Measurements from ENCODE around the gene DSCAML1.
A peak's percentile ranks its signal among the peaks of the same experiment; 100 is the strongest.

Gene DSCAML1

DNA sequence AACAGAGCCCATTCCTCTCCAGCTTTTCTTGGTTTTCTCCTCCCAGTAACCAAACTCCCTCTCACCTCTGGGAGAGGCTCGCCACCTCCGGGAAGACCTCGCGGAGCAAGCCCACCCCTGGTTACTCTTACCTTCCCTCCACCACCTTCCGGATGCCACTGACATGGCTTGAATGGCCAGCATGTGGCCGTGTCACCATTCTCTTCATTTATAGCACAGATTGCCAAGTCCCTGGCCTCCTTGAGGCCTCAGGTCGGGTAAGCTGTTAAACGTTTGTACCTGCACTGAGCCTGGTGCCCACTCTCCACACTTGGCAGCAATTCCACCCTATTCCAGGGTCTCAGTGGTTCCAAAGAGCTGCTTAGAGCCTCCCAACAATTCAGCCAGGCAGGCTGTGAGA lies 35.5 kb upstream of the DSCAML1 start:
- DNase-seq (ENCODE audit: low spot score), result no peak

DNA sequence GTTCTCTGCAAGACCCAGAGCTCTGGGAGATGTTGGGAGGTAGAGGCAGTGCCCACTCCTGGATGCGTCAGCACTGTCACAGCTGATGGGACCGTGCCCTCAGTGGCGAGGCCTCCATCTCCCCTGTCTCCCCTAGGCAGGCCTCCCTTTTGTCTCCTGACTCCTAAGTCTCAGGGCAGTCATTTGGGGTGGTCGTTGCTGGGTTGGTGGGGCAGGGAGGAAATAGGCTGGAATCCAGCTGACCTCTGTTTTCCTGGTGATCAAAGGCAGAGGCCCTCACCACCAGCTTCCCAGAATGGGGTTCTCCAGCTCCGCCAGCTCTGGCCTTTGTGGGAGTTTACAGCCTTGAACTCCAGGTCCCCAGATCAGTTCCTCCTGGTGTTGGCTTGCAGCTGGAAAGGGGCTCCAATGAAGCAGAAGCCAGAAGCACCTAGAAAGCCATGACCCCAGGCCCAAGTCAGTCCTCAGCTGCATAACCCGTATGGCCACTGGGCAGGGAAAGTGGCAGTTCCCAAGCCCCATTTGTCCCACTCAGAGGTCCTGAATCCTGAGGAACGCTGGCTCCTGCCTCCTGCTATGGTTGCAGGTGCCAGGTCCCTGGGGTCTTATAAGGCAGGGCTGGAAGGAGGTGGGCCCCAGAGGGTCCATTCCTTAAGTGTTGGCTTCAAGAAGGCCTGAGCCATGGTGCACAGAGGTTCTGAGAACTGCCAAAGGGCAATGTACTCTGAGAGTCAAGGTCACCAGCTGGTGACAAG lies 34.8 kb upstream of the DSCAML1 start:
- no peak for DNase-seq (ENCODE audit: low spot score)

DNA sequence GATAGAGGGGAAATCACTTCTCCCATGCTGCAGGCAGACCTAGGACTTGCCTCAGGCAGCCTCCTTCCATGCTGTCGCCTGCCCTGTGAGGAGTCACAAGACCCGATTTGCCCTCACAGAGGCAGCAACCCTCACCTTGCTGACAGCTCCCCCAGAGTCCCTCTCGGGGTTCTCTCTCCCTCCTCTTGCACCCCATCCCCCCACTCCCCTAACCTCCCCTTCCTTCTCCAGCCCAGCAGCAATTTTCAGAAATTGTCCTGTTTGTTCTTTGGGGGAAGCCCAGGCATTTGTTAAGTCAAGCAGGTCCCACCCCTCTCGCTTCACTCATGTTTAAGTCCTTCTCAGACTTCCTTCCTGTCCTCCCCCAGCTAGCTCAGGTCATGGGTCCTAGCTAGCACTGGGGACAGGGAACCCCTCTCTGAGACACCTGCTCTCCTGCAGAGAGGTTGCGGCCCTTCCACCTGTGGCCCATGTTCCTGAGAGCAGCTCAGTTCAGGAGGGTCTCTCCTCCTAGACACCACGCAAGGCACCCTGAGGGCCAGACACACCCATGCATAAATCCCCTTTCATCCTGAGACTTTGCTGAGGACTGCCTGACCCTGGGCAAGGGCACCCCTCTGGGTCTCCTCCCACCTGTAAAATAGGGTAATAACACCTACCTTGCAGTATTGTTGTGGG lies 33.8 kb upstream of the DSCAML1 start:
- DNase-seq (ENCODE audit: low spot score), result no peak

DNA sequence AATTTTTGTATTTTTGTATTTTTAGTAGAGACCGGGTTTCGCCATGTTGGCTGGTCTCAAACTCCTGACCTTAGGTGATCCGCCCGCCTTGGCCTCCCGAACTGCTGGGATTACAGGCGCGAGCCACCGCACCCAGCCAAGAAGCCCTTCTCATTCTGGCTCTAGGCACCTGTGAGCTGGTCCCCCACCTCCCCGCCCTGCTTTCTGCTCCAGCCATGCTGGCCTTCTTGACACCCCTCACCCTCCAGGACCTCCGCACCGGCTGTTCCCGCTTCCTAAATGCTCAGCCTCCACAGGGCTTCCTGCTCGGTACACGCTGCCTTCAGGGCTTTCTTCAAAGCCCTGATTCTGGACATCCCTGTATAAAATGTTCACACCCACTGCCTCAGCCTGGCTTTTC lies 33.1 kb upstream of the DSCAML1 start:
- no peak for DNase-seq (ENCODE audit: low spot score)

DNA sequence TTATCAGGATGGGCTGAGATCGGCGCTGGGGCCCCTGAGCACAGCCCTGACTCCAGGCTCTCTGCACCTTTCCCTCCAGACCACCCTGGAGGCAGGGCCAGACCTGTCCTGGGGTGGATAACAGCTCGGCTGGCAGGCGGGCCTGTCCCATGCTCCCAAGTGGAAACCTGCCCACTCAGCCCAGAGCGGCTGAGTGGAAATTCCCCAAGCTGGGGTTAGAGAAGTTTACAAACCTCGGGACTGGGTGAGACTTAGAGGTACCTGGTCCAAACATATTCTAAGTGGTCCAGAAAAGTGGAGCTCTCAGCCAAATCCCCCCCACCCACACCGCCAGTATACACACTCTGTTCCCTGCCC lies 32.3 kb upstream of the DSCAML1 start:
- no peak for DNase-seq (ENCODE audit: low spot score)

DNA sequence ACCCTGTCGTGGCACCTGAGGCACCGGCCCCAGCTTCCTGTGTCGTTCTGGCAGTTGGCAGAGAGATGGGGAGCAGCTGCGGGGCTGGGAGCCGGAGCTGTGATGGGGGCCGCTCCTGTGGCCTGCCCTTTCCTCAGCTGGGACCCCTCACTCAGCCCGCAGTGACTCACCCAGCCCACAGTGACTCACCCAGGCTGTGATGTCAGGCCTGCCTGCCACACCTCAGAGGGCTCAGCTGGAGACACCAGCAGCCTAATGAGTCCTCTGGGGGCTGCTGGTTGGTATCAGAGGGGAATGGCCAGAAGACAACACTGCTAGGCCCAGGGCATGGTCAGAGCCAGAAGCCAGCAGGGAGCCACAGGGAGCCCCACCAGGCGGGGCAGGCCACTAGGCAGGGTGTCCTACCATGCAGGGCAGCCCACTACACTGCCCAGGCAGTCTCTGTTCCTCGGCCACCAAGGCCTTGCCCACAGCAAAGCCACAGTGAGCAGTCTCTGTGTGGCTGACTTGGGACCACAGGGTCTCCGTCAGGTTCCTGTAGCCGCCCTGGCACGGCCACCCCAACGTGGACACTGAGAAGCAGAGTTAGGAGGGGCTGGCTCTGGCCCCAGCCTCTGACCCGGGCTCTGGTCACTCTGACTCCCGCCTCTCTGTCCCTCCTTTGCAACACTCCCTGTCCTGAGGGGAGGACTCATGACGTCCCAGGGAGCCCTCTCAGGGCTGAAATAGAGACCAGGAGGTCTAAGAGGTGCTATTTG lies 31.8 kb upstream of the DSCAML1 start:
- DNase-seq (ENCODE audit: low spot score), result no peak

DNA sequence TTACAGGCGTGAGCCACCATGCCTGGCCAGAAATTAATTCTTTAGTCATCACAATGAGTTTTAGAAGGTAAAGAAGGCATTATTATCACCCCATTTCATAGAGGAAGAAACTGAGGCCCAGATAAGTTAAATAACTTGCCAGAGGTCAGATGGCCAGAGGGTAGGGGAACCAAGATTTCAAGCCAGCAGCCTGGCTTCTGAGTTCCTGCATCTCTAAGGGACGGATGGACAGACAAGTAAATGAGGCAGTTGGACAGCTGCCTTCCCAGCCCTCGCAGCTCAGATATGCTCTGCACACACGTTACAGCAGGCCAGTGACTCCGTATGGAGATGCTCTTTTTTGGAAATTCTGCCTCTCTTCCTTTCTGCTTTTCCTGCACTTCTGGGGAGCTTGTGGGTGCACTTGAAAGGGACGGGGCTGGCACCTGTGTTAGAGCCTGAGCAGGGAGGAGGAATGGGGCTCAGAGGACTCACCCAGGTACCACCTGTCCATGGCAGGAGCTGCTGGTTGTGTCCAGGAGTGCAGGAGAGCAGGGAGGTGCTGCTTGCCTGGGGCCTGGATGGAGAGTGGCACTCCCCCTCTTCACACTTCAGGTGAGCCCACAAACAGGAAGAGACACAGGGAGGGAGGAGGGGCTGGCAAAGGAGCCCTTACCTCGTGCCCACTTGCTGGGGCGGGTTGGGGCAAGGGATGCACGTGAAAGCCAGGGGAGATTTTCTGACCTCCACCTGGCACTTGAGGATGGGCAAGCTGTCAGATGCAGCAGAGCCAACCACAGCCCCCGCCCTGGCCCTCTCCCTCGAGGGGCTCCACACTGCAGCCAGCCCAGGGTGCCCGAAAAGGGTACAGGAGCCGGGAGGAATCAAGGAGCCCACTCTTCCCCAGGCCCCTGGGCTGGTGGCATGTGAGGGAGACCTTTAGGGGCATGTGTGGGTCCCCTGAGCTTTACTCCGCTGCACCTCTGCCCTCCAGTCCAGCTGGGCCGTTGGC lies 30.8 kb upstream of the DSCAML1 start:
- no peak for DNase-seq (ENCODE audit: low spot score)

DNA sequence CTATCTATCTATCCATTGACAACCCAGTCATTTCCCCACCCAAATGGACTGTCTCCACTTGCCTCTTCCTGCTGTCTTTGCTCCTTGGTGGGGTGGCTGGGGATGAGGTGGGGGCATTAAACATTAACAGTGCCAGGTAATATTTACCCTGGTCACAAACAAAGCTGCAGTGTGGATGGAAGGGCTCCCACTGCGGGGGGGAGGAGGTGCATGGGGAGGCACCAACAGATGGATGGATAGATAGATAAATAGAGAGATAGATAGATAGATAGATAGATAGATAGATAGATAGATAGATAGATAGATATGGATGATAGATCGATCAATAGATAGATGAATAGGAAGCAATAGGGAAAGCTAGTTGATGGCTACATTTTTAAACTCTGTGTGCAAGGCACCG lies 29.8 kb upstream of the DSCAML1 start:
- no peak for DNase-seq (ENCODE audit: low spot score)

DNA sequence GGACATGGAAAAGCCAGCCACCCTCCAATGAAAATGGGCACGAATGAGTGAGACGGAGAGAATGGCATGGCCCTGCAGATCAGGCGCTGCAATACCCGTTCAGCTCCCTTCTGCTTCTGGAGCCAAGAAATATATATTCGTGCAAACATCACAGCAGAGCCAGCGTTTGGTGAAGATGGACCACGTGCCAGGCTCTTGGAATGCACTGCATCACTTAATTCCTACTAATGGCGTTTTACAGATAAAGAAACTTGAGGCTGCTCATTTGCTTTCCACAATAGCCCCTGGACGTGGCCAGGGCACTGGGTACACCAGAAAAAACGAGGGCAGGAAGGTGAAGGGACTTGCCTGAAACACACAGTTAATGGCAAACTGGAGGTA lies 29.2 kb upstream of the DSCAML1 start:
- DNase-seq (ENCODE audit: low spot score), result no peak

DNA sequence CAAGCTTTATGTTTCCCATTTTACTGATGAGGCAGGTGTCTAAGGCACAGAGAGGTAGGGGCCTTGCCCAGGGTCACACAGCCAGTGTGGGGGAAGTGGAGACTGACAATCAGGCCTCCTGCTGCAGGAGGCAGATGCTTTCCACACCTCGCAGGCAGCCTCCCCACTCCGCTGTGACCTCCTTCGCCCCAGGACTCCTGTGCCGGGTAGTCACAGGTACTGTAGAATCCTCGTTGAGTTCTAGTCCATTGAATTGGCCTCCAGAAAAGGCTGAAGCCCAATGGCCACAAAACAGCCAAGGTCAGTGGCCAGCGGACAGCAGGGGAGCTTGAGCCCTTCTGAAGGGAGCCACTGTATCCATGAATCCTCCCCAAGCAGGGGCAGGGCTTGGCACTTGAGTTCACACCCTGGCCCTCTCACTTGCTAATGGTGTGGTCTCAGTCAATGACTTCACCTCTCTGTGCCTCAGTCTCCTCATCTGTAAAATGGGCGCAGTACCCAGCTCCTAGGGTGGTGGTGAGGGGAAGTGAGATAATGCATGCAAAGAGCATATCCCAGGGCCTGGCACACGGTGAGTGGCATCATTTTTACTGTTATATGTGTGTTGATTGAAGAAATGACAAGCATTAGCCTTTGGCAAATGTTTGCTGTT lies 28.6 kb upstream of the DSCAML1 start:
- DNase-seq (ENCODE audit: low spot score), result no peak

DNA sequence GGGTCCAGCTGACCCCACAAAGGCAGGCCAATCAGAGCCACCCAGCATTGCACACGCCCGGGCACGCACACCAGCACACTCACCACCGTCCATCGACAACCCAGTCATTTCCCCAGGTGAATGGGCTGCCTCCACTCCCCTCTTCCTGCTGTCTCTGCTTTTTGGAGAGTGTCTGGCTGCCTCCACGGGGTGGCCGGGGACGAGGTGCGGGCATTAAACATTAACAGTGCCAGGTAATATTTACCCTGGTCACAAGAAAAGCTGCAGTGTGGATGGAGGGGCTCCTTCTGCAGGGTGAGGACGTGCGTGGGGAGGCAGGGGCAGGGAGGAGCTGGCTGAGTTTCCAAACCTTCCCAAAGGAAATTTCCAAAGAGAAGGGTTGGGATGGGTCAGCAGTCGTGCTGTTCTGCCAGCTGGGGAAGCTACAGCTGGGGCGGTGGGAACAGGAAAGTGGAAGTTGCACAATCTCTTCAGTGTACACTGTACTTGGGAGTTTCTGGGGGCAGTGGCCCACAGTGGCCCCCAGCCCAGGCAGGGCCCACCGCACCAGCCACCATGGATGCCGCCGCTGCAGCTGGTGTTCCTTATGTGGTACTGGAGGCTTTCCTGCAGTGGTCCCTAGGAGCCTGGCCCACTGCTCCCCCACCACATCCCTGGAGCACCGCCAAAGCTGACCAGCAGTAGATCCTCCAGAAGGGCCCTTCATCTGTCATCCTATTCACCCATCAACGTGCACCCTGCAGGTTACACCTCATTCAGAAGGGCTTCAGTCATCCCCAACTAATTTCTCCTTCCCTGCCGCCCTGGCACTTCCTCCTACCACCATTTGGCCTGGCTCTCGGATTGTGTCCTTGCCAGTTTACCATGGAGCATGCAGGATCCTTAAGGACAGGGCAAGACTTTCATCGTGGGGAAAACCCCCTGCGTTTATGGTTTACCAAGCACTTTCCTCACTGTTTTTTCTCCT lies 27.8 kb upstream of the DSCAML1 start, which contains the start of gene FXYD2:
Gene FXYD2, minus strand, starts transcription at position 174 of the 967 bp plus-strand sequence. Its CDS starts 66 bp downstream, at position 108.
- DNase-seq (ENCODE audit: low spot score), result no peak

DNA sequence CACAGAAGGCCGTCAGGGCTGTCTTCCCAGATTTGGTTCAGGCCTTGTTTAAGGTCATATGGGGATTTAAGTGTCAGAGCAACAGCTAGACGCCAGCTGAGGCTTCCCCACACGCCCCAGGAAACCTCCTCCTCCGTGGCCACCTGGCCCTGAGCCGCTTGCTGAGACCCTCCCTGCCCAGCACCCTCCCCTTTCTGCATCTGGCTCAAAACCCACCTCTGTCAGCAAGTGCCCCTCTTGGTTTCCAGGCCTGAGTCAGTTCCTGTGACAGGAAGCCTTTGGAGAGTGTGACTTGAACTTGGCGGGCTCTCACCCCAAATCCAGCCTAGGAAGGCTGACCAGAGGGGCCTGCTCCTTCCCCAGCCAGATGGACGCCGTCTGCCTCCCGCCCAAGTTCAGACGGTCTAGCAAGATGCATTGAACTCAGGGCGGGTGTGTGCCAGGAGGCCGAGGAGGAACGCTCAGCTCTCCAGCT lies 27.0 kb upstream of the DSCAML1 start:
- no peak for DNase-seq (ENCODE audit: low spot score)

DNA sequence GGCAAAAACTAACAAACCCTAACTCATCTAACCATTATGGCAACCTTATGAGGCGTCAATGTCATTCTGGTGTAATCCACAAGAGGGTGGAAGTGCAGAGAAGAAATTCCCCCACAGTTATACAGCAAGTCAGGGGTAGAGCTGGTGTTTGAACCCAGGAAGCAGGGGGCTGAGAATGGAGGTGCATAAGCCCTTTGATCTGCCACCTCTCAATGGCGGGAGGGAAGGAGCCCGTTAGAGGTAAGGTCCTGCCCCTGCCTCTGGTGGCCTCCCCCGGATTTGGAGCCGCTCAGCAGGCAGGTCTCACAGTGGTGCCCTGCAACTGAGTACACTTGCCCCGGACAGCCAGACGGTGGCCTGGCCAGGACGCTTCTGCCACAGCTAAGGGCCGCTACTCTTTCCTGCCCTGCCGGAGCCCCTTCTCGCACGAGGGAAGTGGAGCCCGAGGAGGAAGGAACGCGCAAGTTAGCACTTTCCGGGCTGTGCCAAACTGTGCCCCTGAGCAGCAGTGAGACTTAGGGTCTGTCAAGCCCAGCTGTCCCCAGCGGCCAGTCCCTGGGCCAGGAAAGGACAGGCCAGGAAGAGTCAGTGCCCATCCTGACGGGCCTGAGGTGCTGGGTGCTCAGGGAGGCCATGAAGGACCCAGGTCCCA lies 26.4 kb upstream of the DSCAML1 start:
- peak; percentile 35 for DNase-seq (ENCODE audit: low spot score)

DNA sequence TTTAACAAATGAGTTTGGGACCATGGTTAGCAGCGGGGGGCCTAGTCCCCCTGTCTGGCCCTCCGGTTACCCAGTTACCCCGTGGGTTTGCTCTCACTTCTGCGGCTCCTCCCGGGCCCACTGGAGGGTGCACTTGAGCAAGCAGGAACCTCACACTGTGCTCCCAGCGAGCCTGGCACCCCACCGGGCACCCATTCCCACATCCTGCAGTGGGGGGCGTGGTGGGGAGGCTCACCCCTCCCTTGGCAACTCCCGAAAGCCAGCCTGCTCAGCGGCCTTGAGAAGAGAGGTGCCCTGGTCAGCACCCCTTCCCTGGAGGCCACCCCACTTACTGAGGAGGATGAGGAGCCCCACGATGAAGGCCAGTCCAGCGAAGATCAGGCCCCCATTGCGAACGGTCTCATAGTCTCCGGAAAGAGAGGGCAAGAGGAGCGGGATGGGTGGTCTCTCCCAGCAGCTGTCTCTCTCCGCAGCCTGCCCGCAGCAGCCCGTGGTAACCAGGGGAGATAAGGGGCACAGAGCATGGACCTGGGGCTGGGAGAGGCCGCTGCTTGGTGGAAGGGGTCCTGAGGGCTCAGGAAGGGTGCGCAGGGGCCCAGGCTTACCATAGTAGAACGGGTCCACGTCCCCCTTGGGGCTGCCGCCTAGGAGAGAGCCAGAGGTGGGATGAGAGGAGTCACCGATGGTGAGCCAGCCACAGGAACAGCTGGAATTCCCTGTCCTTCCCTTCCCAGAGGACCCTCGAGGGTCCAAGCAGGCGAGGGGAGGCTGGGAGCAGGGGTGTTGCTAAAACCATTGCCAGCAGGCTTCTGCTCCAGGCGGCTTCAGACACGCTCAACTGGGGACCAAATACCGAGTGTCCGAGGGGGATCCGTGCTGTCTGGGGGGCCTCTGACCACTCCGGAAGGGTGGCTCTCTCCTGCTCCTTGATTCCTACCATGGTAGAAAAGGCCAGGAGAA lies 25.3 kb upstream of the DSCAML1 start:
- peak; percentile 39 for DNase-seq (ENCODE audit: low spot score)

DNA sequence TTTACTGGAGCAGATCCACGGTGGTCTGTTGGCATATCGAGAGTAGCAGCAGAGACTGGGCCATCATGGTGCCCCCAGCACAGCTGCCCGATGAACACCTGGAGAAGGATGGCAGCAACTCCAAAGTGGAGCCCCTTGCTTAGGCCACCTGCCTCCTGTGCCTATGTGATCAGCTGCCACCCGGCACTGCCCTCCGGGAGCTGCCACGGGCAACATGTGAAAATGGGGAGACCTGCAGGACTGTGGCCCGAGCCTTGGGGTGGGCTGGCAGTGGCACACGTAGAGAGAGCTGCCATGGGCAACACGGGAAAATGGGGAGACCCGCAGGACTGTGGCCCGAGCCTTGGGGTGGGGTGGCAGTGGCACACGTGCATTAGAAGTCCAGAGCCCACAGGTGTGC lies 24.4 kb upstream of the DSCAML1 start:
- no peak for DNase-seq (ENCODE audit: low spot score)

DNA sequence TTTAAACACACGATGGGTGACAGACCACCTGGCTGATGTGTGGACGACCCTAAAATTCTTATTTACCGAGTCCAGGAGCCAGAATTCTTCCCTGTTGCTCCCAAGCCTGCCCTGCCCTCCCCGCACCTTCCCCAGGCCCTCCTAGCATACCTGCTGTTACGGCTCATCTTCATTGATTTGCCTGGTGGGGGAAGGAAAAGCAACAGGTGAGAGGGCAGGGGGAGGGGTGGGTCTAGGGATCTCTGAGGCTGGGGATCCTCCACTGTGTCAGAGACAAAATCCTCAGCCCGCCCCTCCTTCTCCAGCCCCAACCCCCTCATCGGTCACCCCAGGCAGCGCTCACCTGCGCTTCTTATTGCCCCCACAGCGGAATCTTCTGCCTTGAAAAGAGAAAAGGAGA lies 23.5 kb upstream of the DSCAML1 start:
- no peak for DNase-seq (ENCODE audit: low spot score)

DNA sequence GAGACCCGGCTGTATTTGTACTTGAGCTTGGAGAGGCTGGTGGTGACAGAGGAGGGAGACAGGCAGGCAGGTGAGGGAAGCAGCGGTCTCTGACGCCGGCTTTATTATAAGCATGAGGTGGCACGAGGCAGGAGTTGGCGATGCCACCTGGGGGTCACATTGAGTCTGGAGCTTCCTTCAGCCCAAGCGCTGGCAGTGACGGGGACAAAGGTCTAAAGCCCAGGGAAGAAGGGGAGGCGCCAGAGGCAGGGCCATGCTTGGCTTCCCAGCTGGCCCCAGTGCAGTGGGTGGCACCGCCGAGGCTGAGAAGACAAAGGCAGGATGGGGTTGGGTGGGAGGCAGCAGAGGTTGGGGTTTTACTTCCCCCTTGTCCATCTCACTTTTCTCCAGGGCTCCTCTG lies 23.1 kb upstream of the DSCAML1 start:
- DNase-seq (ENCODE audit: low spot score), result no peak

Measured in RKO (cell line).